ENCODE results near the gene HTATIP2. TPM values are rescaled to one million over a fixed set of nuclear protein-coding genes. Genes with fewer than 3 reads are reported as not detected.

HTATIP2 gene
- total RNA-seq, 4 donors from 2014 or later = 61.6 to 87.2 (median 75.8) TPM

DNA sequence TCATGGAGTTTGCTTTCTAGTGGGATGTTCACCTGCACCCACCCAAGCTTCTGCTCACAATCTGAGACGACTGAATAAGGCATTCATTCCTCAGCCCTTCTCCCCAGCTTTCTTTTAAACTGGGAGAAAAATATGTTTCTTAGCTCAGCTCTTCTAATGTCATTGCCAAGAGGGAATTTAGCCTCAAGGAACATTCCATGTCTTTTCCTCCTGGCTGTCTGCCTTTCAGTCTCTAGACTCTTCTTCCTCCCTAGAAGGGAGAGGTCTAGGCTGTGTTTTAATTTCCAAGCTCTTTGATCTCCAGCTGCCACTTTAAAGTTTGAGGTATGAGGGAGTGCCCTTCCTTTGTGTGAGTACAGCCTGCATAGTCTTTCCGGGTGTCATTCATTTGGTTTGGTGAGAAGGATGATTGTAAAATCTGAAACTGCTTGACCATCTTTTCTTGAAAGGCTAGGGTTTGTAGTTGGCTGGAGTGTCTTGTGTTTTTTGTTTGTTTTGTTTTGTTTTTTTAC is 11.7 kb upstream of the HTATIP2 start:
- no peak for TF ChIP-seq POLR2A (IDR thresholded peaks at IDR 0.05)
- TF ChIP-seq, protein P1, sequence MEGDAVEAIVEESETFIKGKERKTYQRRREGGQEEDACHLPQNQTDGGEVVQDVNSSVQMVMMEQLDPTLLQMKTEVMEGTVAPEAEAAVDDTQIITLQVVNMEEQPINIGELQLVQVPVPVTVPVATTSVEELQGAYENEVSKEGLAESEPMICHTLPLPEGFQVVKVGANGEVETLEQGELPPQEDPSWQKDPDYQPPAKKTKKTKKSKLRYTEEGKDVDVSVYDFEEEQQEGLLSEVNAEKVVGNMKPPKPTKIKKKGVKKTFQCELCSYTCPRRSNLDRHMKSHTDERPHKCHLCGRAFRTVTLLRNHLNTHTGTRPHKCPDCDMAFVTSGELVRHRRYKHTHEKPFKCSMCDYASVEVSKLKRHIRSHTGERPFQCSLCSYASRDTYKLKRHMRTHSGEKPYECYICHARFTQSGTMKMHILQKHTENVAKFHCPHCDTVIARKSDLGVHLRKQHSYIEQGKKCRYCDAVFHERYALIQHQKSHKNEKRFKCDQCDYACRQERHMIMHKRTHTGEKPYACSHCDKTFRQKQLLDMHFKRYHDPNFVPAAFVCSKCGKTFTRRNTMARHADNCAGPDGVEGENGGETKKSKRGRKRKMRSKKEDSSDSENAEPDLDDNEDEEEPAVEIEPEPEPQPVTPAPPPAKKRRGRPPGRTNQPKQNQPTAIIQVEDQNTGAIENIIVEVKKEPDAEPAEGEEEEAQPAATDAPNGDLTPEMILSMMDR (IDR thresholded peaks at IDR 0.05 in 4 of 5, conservative IDR thresholded peaks at IDR 0.05 in 1 of 5) = no peak
- Histone ChIP-seq H3K36me3 (no peaks in the 10 kb centered on the region), H3K9me3 (no peaks in the 10 kb centered on the region), H3K4me1 (no peaks in the 10 kb centered on the region), H3K27ac (no peak overlapping the region), H3K27me3 (no peaks in the 10 kb centered on the region), H3K4me3 (no peak overlapping the region)
- in situ Hi-C loops (cut with MboI; ENCODE audit: low sequenced_read_pairs in 4 of 4) (loop anchor here (5.0 to 25.0 kb wide), 4 partner anchors 225 to 415 kb away; no protein-coding TSS in a partner anchor), intact Hi-C loops (cut with DNase I; ENCODE audit: low total_unique reads) (loop anchor here (2.0 to 10.0 kb wide), 2 partner anchors 401 to 787 kb away; no protein-coding TSS in a partner anchor)
- ATAC-seq = no peak
- DNase-seq = no peak

DNA sequence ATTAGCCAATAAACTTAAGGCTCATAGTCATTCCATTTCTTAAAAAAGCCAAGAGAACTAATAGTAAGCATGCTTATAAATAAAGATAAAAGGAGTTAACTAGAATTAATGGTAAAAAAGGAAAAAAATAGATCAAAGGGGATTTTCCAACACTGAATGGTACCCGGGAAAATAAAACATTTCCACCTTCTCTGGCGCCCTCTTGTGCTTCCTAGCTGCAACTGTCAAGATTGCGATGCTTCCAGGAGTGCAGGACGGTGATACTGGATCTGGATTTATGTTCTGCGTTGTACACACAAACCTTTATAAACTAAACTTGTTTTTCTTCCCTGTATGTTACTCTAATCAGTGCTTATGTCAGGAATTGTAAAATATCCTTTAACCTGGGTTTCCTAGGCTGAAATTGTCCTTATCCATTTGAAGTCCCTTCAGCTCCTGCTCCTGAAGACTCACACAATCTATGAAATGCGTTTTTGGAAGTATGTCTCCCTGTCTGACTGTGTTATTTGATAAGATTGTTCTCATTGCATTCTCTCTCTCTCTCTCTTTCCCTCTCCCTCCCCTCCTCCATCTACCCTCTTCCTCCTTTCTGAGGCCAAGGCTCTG is 9.6 kb upstream of the HTATIP2 start:
- Histone ChIP-seq H3K27ac (no peak overlapping the region), H3K27me3 (no peaks in the 10 kb centered on the region), H3K9me3 (no peaks in the 10 kb centered on the region), H3K4me3 (no peak overlapping the region), H3K36me3 (no peaks in the 10 kb centered on the region), H3K4me1 (no peaks in the 10 kb centered on the region)
- ATAC-seq (peak; percentile 51 to 63), DNase-seq (no peak)
- intact Hi-C loops (cut with DNase I; ENCODE audit: low total_unique reads) = loop anchor here (2.0 to 10.0 kb wide), 2 partner anchors 403 to 789 kb away; no protein-coding TSS in a partner anchor
- in situ Hi-C loops (cut with MboI; ENCODE audit: low sequenced_read_pairs in 4 of 4) = loop anchor here (5.0 to 25.0 kb wide), 4 partner anchors 227 to 417 kb away; no protein-coding TSS in a partner anchor
- TF ChIP-seq POLR2A (IDR thresholded peaks at IDR 0.05) = no peak
- TF ChIP-seq, protein P1 (IDR thresholded peaks at IDR 0.05 in 4 of 5, conservative IDR thresholded peaks at IDR 0.05 in 1 of 5) = peak; percentile 39 to 84 (median 58)

- Histone ChIP-seq H3K27ac (no peak overlapping the region), H3K4me1 (no peaks in the 10 kb centered on the region), H3K36me3 (no peaks in the 10 kb centered on the region), H3K27me3 (no peaks in the 10 kb centered on the region), H3K4me3 (no peak overlapping the region), H3K9me3 (no peaks in the 10 kb centered on the region)
- TF ChIP-seq, protein P1 (IDR thresholded peaks at IDR 0.05 in 4 of 5, conservative IDR thresholded peaks at IDR 0.05 in 1 of 5) = peak in 3 of 5 experiments; percentile 21 to 45 (median 24)
- TF ChIP-seq POLR2A (IDR thresholded peaks at IDR 0.05) = no peak
- intact Hi-C loops (cut with DNase I; ENCODE audit: low total_unique reads) (loop anchor here (1.0 to 10.0 kb wide), 2 partner anchors 227 to 791 kb away; no protein-coding TSS in a partner anchor), in situ Hi-C loops (cut with MboI; ENCODE audit: low sequenced_read_pairs in 4 of 4) (loop anchor here (10.0 to 25.0 kb wide), 3 partner anchors 231 to 418 kb away; no protein-coding TSS in a partner anchor)
- ATAC-seq (no peak), DNase-seq (no peak)
Measured at GRCh38 chr11:20355221-20356219, 8.0 kb upstream of the HTATIP2 start.

- intact Hi-C loops (cut with DNase I; ENCODE audit: low total_unique reads) (loop anchor here (10.0 kb wide), 1 partner anchor 792 kb away; no protein-coding TSS in a partner anchor), in situ Hi-C loops (cut with MboI; ENCODE audit: low sequenced_read_pairs in 4 of 4) (loop anchor here (10.0 to 25.0 kb wide), 3 partner anchors 232 to 420 kb away; no protein-coding TSS in a partner anchor)
- TF ChIP-seq POLR2A (IDR thresholded peaks at IDR 0.05) = no peak
- TF ChIP-seq, protein P1 (IDR thresholded peaks at IDR 0.05 in 4 of 5, conservative IDR thresholded peaks at IDR 0.05 in 1 of 5) = no peak
- Histone ChIP-seq H3K36me3 (no peaks in the 10 kb centered on the region), H3K4me1 (no peaks in the 10 kb centered on the region), H3K27ac (no peak overlapping the region), H3K27me3 (no peaks in the 10 kb centered on the region), H3K4me3 (no peak overlapping the region), H3K9me3 (no peaks in the 10 kb centered on the region)
- DNase-seq (no peak), ATAC-seq (no peak)
Measured at GRCh38 chr11:20357150-20357549, 6.4 kb upstream of the HTATIP2 start.

Data from gastrocnemius medialis (tissue), 4 donors.